Fibroblast of mammary gland (primary cell): ENCODE data around the gene ANKRD52.

Experiments
- DNase-seq: peaks from one replicate; pipeline ENCODE4 v3.0.0-alpha.2; 2010; ENCODE audit warnings: low read depth
- H3K4me3 ChIP-seq: 2 replicates; pipeline ENCODE4 v1.5.1; 2011; ENCODE audit warnings: low read depth, mild to moderate bottlenecking, low read length, moderate library complexity; ENCODE audit not compliant: control insufficient read depth
- CTCF ChIP-seq: conservative IDR thresholded peaks from 2 replicates; pipeline ENCODE4 v1.5.1; 2011; ENCODE audit warnings: low read depth, low read length, inconsistent platforms; ENCODE audit not compliant: control insufficient read depth, insufficient read depth

The ANKRD52 gene

GRCh38 chr12:56299853-56300643, 41.9 kb upstream of the ANKRD52 start, which contains the start of gene CS:
TSS of gene CS (minus strand) at chr12:56300330. CDS start at chr12:56300201, 129 bp downstream.
- TF ChIP-seq CTCF: no peak
- DNase-seq: peak; percentile 96
- peak within 1 kb of the TSS; percentile 97 for H3K4me3 ChIP-seq

- H3K4me3 ChIP-seq: peak overlapping the region; percentile 97
- no peak for TF ChIP-seq CTCF
- peak; percentile 23 for DNase-seq
These were observed 41.2 kb upstream of the ANKRD52 start for GRCh38 chr12:56299308-56299852.

GRCh38 chr12:56298828-56299227, 40.6 kb upstream of the ANKRD52 start:
- no peak for DNase-seq
- peak overlapping the region; percentile 97 for H3K4me3 ChIP-seq
- TF ChIP-seq CTCF: no peak

- no peak overlapping the region for H3K4me3 ChIP-seq
- DNase-seq: no peak
- no peak for TF ChIP-seq CTCF
These were observed 39.2 kb upstream of the ANKRD52 start for GRCh38 chr12:56297400-56297799.

GRCh38 chr12:56296295-56296694, 38.1 kb upstream of the ANKRD52 start:
- TF ChIP-seq CTCF: no peak
- DNase-seq: no peak
- no peak overlapping the region for H3K4me3 ChIP-seq

GRCh38 chr12:56293795-56294194, 35.6 kb upstream of the ANKRD52 start:
- no peak for DNase-seq
- no peak overlapping the region for H3K4me3 ChIP-seq

More at GRCh38 chr12:56293795-56294194, 35.6 kb upstream of the ANKRD52 start:
- TF ChIP-seq CTCF: no peak
